RPMI8226 (cell line): Measurements from ENCODE around the gene AFF3.
"Not testable (repeated sequence)": the region's sequence is repeated elsewhere in the genome, so short reads cannot be mapped to it uniquely, and the experiment has no call there.

Experiments used
- DNase-seq: peaks from one replicate; pipeline ENCODE4 v3.0.0-alpha.2; 2015

The AFF3 gene

DNA sequence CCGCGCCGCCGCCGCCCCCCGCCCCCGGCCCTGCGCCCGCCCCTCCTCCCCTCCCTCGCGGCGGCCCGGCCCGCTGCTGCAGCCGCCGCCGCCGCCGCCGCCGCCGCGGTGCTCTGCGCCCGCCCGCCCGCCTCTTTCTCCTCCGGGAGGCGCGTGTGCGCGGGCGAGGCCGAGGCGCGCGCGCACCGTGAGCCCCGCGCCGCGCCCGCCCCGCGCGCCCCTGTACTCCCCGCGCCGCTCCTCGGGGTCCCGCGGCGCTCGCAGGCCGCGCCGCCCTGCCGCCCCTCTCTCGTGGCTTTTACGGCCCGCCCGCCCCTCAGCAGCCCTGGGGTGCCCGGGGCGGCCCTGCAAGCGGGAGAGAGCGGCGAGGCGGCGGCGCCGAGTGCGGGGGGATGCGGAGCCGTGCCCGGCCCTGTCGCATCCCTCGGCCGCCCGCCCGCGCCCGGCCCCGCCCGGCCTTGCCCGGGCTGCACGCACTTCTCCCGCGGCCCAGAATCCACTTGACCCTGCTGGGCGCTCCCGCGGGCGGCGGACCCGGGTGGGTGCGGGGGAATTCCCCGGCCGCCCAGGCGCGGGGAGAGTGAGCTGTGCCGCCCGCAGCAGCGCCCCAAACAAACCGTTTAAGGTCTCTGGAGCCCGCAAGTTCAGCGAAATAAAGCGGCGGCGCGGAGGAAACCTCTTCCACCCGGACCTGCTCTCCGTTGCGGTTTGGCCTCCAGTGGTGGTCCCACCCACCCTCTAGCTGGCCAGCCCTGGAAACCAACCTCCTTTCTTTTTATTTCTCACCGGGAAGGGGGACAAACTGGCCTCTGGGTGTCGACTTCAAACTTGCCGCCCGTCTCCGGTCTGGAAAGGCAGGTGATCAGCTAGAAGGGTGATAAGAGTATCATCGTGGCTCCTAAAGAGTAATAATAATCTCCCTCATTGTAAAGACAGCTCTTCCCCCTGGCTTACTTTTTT lies 37.4 kb downstream of the AFF3 start:
- no peak for DNase-seq

DNA sequence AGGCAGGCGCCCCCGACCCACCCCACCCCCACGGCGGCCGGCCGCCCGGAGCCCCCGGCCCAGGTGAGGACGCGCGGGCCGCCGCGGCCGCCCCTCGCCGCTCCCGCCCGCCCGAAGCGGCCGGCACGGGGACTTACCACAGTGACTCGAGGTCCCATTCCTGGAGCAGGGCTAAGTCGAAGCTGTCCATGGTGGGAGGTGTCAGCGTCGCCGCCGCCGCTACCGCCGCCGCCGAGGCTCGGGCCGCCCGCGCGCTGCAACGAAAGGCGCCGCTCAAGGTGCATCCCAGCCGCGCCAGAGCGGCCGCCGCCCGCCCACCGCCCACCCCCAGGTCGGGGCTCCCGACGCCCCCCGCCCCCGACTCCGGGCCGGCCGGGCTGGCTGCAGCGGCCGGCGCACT lies 38.1 kb downstream of the AFF3 start:
- not testable (repeated sequence) for DNase-seq

DNA sequence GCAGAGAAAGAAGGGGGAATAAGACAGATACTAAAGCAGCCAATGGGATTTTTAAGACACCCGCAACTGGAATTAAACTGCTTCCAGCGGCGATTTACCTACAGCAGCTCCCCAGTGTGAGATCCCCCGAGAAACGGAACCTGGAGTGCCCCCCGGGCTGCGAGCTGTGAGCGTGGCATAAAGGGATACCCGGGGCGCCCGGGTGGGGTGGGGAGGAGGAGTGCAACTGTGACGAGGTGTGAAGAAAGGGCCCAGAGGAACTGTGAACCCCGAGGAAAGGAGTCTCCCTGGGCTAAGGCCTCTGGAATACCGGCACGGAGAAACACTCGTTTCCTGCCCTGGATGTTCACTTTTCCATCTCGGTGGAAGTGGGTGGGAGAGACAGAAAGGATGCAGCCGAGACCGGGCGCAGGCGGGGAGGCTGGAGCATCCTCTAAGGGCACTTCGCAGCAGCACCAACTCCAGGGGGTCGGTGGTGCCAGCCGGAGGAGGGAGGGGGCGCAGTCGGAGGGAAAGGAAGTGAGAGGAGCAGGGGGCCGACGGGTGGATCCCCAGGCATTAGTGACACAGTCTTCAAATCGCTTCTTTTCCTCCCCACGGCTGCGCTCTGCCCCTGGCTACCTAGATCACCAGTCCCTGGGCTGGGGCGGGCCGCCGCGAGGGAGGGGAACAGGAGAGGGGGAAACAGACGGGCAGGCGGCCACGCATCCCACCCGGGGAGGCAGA lies 38.7 kb downstream of the AFF3 start:
- not testable (repeated sequence) for DNase-seq

DNA sequence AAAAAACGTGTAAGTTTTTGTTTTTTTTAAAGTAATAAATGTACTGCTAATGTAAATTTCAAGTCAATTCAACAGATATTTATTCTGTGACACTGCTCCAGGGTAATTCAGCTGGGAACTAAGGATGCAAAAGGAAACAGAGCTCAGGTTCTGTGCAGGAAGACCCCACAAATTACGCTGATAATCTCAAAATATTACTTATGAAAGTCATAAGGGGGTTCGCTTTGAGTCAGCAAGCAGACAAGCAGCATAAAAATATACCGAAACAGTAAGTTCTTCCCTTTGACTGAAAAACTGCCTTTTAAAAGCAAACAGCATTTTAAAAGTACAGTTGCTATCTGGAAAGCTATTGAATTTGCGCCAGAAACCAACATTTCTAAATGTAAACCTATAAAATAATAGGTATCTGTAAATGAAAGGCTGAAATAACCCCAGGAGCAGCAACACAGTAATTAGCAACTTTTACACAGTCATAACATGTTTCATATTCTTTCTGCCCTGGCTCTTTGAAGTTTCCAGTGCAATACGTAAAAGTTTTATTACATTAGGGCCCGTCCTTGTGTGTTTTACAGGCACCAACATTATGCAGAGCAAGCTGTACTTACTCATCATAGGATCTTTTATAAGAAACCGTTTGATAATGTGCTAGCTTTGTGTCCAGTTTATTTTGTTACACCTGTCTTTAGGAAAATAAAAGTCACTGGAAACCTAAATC lies 39.8 kb downstream of the AFF3 start:
- DNase-seq: not testable (repeated sequence)

DNA sequence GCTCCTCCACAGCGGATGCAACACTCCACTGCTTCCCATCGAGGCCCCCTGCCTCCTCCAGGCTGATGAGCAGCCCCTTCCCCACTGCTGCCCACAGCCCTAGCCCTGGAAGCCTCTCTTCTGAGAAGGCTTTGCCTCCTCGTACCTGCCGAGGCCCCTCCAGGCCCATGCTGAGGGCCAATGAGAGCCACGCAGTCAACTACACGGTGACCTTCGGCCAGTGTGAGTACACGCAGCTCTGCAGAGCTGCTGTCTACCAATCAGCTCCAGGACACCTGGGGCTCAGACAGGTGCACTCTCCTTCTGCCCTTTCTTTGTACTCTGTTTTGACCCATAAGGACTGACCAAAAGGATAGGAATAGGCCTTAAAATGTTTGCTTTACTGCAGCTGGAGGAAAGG lies 43.5 kb downstream of the AFF3 start:
- DNase-seq: not testable (repeated sequence)

DNA sequence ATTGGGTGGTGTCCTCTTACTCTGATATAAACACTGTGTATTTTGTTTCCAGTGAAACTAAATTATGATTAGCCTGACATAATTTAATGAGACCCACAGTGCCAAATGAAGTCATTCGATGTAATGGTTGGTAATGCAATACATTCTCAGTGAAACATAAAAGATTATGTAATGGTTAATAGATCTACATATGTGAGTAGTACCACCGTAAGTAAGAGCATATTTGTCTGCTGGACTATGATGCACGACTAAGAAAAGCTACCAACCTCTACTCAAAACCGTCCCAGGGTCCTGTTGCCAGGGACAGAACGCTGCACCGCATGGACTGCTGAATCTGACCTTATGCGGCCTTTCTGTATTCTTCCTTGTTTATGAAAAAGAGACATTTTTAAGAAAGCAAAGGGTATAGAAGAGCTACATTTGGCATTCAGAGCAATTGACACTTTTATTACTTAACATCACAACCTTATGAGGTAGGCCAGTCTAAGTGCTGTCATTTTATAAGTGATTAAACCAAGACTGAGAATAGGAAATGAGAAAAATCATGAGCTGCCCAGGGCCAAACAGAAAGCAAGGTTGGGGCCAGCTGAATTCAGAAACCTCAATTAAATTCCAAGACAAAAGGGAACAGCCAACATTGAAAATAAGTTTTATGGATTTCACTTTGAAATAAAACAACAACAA lies 44.6 kb downstream of the AFF3 start:
- not testable (repeated sequence) for DNase-seq

DNA sequence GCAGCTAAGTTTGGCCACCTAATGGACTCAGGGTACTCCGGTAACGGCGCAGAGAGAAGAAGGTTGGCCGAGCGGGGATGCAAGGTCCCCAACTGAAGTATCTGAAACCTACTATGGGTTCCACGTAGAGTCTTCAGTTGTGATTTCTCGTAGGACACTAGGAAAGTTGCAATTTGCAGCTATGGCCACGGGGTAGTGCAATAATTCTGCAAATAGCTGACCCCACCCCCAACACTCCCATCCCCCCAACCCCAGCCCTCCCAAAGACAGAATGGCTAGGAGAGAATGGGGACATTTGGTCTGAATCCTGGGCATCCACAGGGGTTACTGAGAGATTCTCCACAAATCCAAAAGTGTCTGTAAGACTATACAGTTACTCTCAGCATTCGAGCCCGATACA lies 46.5 kb downstream of the AFF3 start:
- not testable (repeated sequence) for DNase-seq

DNA sequence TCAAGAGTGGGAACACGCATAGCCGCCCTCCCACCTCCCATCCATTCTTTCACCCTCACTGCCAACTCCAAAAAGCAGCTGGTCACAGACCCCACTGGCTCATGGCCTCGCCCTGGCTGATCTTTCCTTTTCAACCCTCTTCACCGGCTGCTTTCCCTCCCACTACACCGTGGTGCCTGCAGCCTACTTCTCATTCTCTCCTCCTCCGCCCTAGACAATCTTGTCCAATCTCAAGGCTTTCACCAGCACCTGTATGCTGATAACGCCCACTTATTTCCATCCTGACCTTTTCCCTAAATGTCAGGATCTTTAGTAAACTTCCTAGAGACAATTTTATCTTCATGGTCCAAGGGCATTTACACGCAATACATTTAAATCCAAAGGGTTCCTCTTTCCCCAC lies 50.6 kb downstream of the AFF3 start:
- DNase-seq: not testable (repeated sequence)

DNA sequence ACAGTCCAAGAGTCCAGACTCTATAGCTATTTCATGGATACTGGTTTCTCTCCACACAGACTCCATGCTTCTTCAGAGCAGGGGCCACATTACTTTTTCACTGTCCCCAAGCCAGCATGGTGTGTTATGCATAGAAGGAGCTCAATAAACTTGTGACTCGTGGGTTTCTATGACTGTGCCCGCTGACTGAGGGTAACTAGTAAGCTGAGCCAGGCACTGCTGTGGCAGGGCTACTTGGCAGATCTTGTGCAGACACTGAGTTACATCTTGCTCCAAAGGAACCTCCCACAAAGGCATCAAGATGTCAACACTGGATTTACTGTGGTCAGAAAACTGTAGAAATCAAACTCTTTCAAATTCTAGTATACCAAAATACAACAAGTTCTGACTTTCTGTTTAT lies 56.6 kb downstream of the AFF3 start:
- DNase-seq: not testable (repeated sequence)

DNA sequence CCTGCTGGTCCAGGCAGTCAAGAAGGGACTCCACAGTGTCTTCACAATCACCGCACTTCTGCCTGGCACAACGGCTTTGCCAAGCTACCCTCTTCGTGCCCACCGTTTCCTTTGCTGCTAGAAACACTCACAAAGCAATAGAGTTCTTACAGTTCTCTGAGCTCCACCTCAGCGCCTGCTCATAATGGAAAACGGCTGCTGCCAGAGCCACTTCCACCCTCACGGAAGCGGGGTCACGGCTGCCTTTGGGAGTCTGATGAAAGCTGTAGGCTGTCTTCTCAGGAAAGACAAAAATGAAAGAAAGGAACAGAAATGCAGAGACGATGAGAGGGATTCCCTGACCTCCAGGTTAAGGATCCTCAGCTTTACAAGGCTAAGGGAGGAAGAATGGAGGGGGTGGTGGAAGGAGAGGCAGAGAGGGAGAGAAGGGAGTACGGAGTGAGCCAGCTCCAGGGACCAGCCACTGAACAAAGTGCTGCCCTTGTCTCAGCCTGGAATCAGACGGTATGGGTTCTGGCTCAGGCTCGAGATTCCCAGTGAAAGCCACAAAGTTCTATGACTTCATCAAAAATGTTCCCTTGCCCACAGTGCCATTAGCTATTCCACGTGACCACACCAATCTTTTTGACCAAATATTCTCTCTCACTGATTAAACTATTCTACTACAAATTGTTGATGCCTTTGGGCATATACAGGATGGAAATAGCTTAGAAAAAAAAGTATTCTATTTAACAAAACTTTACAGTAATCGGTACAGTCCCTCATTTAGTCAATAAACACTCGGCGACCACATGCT lies 58.8 kb downstream of the AFF3 start:
- not testable (repeated sequence) for DNase-seq

DNA sequence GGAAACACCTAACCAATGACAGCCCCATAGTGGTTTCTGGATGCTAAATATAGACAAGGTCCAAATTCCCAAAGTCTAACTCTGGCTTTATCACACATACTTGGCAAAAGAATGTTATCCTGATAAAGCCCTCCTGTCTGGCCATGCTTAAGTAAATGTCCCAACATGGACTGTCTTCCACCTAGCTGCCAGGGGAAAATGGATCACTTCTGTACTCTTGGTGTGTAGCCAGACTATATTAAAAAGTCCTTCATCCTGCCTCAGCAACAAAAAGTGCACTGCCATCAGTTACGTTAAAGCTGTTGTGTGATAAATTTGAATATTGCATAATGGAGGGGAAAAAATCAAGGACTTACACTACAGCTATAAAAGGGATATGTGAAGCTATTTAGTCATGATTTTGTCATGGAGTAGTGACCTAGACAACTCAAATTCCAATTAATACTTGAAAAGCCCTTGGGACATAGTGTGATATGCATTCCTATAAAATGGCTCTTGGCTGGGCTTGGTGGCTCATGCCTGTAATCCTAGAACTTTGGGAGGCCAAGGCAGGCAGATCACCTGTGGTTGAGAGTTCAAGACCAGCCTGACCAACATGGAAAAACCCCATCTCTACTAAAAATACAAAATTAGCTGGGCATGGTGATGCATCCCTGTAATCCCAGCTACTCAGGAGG lies 60.0 kb downstream of the AFF3 start:
- not testable (repeated sequence) for DNase-seq

DNA sequence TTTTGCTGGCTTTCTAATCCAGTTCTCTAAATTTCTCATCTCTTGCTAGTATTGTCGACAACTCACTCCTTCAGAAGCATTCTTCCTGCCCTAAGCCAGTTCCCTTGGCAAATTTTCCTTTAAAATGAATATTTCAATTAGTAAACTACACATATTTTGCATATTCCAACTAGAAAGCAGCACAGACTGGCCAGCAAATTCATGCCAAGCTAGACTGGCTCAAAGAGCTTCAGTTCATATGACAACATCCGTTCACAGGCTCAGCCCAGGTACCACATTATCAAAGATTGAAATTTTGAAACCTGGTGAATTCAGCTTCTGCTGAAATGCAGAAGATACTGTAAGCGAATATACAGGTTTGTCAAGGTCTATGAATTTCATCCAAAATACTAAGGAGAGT lies 64.5 kb downstream of the AFF3 start:
- DNase-seq: no peak

DNA sequence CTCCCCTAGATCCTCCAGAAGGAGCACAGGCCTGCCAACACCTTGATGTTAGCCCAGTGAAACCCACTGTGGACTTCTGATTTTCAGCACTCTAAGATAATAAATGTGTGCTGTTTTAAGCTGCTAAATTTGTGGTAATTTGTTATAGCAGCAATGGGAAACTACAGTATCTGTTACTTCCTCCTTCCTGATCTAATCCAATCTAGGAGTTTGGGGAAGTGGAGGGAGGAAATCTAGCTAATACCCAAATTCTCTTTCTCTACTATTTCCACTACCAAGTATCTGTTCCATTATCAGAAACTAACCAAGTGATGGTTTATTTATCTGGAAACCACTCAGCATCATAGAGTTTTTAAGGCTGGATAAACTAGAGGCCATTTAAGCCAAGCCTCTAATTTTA lies 64.9 kb downstream of the AFF3 start:
- no peak for DNase-seq

DNA sequence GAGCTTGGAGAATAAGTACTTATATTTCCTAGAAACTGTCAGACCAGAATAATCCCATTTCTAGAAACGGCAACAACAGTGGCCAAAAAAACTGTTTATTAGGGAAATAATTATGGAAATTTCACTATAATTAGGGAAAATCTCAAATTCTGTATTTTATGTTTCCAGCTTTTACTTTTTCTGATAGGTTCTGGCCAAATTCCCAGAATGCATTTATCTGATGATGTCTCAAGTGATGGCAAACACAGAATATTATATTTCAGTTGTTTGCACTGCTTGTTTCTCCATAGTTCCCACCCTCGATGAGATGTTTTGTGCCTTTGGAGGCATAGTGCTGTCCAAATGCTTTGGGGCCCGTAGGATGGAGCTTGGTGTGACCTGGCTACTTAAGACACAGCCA lies 66.9 kb downstream of the AFF3 start:
- DNase-seq: no peak

DNA sequence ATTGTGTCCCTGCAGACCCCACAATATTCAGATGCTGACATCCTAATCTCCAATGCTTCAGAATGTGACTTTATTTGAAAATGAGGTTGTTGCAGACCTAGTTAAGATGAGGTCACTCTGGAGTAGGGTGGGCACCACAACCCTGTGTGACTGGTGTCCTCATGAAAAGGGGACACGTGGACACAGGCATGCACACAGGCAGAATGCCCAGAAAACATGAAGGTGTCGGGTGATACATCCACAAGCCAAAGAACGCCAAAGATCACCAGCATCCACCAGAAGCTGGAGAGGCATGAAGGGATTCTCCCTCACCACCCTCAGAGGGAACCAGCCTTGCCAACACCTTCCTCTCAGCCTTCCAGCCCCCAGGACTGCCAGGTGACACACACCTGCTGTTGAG lies 69.3 kb downstream of the AFF3 start:
- DNase-seq: no peak

DNA sequence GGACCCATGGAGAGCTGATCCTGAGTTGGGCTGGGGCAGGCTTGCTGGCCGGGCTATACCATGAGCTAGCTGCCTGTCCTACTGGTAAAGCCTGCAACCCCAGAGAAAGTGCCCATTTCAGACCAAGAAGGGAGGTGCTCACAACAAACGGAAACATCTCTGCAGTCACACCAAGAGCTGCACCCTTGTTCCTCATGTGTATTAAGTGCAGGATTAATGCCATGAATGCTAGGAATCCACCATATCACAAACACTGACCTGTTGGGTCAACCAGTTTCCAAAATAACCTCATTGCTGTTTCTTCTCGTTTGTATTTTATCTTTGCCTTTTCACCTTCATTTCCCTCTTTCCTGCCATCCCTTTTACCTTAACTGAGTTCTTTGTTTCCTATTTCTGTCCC lies 69.9 kb downstream of the AFF3 start:
- DNase-seq: no peak

DNA sequence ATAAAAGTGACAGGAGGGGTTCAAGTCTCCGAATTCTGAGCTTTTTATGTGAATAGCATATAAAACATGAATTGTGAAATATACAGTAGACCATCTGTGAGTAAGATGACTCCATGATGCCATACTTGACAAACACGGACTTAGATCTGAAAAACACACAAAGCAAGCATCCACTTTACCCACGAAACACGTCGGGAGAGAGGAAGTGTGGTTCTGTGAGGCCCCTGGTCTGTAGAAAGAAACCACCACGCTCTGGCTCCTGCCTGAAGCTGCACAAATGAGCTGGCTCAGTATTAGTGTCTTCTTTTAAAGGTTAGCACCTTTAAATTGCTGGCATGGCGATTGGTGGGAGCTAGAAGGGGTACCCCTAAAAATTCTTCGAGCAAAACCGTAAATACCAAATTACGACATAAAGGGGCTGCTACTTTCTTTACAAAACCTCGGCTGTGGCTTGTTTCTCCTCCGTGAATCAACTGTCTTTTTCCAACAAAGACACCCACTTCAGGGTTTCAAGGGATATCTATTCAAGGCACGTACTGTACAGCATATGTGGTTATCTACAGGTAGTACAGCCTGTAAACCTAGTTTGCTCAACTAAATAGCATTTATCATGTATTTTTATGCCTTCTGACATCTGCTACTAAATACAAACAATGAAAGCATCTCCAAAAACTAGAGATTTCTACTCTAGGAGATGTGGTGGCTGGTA lies 70.9 kb downstream of the AFF3 start:
- DNase-seq: no peak

DNA sequence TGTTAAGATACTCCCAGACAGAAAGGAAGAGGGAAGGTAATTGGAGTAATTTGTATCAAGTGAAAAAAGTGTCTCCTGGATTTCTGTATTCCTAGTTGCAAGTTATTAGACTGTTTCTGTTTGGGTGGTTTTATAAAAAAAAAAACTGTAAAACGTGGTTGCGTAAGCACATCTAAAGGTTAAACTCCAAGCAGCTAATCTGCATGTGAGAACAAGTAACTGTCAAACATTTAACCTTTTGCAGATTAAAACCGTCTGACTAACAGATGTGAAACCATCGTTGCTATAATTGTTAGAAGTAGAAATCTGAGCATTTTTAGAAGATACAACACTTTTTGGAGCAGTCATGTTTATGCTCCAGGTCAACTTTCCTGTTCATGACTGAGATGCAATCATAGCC lies 72.3 kb downstream of the AFF3 start:
- no peak for DNase-seq

DNA sequence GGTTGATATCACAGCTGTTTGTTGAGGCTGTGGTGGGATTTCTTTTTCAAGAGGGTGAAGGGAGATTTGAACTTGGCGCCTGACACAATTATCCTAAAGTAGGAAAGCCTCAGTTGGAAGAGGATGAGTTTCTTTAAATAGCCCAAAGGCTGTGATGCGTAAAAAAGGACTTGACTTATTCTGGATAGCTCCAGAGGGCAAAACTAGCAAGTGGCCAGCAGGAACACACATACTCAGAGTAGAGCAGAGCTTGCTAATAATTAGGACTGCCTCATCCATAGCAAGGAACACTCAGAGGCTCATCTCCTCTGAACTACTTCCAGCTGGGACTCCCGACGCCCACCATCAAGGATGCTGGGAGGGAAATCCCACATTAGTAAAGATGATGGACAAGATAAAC lies 74.0 kb downstream of the AFF3 start:
- no peak for DNase-seq

DNA sequence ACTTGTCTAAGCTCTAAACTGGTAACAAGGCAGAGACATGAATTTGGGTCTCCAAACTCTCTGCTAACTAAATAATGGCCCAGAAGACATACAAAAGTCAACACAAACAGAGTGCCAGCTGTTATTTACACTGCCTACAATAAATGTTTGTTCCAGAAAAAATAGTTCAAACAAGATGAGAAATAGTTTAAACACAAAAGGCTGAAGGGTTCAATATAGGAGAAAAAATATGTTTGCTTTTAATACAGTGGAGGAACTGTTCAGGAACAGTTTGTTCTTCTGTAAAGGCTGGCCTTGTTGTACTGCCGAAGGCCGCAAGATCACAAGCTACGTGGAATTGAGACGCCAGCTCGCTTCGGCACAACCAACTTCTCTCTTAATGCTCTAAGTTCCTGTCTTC lies 74.6 kb downstream of the AFF3 start:
- DNase-seq: no peak

DNA sequence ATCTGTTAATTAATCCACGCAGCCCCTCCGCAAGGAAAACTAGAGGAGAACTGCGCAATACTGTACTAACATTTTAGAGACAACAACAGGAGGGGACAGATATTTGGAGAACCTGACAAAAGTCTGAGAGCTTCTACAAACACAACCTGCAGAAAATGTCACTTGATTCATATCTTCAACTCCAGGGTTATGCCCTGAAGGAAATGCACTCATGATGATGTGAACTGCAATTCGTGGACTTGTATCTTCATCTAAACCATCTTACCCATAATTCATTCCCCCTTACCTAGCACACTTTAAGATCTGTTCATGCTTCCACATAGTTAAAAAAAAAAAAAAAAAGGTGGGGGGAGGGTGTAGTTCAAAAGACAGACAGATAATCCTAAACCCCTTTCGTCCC lies 75.5 kb downstream of the AFF3 start:
- no peak for DNase-seq
